Activated naive CD8-positive, alpha-beta T cell treated with anti-CD3 and anti-CD28 coated beads, Interleukin-2, amount 10 ng/mL, durations not matched to agents 7 days and 5 days (primary cell): ENCODE results near the gene ZNF236. TPM values are rescaled to one million over a fixed set of nuclear protein-coding genes. Genes with fewer than 3 reads are reported as not detected.
A peak's percentile ranks its signal among the peaks of the same experiment; 100 is the strongest.

ENCODE experiments used
- ATAC-seq: fragments of 150-1000 bp; cut with Tn5 transposase; one replicate; pipeline ENCODE4 v1.10.0; 2021; ENCODE audit warnings: low read depth, moderate library complexity
- POLR2A ChIA-PET: fragments of 350-600 bp; sonication (Branson Sonifier 250); formaldehyde crosslinking; loops from one replicate; lab custom pipeline; 2021; ENCODE audit warnings: antibody characterized with exemption; lab: Charles Lee
- DNase-seq: peaks from one replicate; pipeline ENCODE4 v3.0.0; 2021
- H3K27ac Mint-ChIP-seq: one replicate; pipeline ENCODE4 v1.8.0; 2022; ENCODE audit warnings: mild to moderate bottlenecking, mixed read lengths
- H3K27me3 Mint-ChIP-seq: one replicate; pipeline ENCODE4 v1.8.0; 2022; ENCODE audit warnings: mild to moderate bottlenecking, moderate library complexity, mixed read lengths
- H3K36me3 Mint-ChIP-seq: one replicate; pipeline ENCODE4 v1.8.0; 2021; ENCODE audit warnings: mild to moderate bottlenecking, mixed read lengths
- H3K4me1 Mint-ChIP-seq: one replicate; pipeline ENCODE4 v1.8.0; 2021; ENCODE audit warnings: mixed read lengths
- H3K4me3 Mint-ChIP-seq: one replicate; pipeline ENCODE4 v1.8.0; 2022; ENCODE audit warnings: mild to moderate bottlenecking, moderate library complexity, mixed read lengths
- H3K9me3 Mint-ChIP-seq: one replicate; pipeline ENCODE4 v1.8.0; 2021; ENCODE audit warnings: mixed read lengths
- total RNA-seq, 2 experiments: library from RNA; stranded (reverse); gene quantifications; one replicate each; pipeline ENCODE4 v1.2.3, GENCODE V29; 2021

Gene ZNF236
- total RNA-seq, 2 experiments from 2014 or later, result 23.7 to 25.5 TPM

DNA sequence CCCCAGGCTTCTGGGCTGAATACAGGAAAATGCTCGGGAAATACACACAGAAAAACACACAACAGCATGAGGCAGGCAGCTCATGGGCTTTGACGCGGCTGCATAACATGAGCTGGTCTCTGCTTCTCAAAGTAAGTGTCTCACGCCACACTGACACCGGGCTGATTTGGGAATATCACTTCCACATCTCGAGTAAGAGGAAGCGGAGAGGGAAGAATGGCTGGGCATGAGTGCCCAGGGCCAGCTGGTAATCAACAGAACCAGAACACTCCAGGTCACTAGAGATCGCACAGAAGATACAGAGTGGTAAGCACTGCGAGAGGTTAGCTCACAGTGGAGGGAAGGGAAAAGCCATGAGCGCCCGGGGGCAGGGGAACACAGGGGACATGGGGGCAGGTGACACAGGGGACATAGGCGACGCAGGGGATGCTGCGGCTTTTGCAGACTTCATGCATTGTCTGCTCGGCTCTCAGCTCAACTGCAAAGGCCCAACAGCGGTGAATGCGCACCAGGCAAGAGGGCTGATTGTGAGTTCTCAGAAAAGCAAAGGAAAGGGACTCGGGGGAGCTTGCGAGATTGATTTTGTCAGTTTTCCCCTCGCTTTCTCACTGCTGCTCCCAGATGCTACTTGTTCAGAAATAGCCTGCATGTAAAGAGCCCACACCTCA, 168.8 kb downstream of the ZNF236 start:
- ATAC-seq (no peak), DNase-seq (no peak)
- Mint-ChIP-seq H3K9me3 (no peaks in the 10 kb centered on the region), H3K4me3 (no peak overlapping the region), H3K36me3 (no peaks in the 10 kb centered on the region), H3K27me3 (peaks cover 7% of the 10 kb centered on the region), H3K4me1 (no peaks in the 10 kb centered on the region), H3K27ac (no peak overlapping the region)
- POLR2A ChIA-PET, result no interaction called here

DNA sequence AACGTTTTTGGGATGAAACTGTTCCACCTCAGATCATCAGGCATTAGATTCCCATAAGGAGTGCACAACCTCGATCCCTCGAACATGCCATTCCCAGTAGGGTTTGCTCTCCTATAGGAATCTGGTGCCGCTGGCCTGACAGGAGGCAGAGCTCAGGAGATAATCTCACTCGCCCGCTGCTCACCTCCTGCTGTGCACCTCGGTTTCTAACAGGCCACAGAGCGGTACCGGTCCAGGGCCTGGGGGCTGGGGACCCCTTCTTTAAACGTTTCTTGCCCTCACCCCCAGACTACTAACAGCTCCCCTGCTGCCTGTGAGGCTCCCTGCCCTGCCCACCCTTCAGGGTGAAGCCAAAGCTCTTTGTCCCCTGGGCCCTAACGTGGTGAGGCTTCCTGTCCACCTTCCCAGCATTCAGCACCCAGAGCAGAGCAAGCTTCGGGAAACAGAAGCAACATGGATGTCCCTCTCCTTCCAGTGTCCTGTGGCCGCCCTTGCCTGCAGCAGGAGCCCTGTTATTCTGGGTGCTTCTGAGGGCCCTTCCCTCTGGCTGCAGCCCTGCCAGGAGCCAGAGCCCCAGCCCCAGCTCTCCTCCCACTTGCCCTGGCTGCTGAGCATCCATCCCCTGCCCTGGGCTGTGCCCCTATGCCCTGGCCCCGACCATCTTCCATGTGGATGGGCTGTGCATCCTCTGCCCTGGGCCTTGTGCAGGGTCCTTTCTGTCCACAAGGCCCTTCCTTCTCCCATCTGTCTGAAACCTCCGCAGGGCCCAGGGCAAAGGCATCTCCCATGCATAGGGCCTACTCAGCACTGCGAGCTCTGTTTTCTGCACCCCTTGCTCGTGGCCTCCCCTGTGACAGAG, 170.1 kb downstream of the ZNF236 start:
- no peak overlapping the region for H3K4me3 Mint-ChIP-seq
- no peak for ATAC-seq
- POLR2A ChIA-PET, result no interaction called here

DNA sequence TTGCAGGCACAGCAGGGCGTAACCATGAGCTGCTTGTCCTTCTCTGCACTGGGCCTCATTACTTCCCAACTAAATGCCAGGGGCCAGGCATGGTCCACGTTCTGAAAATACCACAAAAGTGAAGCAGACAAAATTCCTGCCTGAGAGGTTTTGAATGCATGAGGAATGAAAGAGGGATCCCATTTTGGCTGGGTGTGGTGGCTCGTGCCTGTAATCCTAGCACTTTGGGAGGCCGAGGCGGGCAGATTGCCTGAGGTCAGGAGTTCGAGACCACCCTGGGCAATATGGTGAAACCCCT, 170.7 kb downstream of the ZNF236 start:
- H3K4me3 Mint-ChIP-seq, result no peak overlapping the region
- ATAC-seq, result no peak
- POLR2A ChIA-PET, result no interaction called here

More for the DNA sequence above, 170.1 kb downstream of the ZNF236 start:
- no peaks in the 10 kb centered on the region for H3K36me3 Mint-ChIP-seq
- H3K27me3 Mint-ChIP-seq, result peaks cover 7% of the 10 kb centered on the region
- H3K9me3 Mint-ChIP-seq, result no peaks in the 10 kb centered on the region
- H3K27ac Mint-ChIP-seq, result no peak overlapping the region
- no peaks in the 10 kb centered on the region for H3K4me1 Mint-ChIP-seq
- DNase-seq, result no peak

DNA sequence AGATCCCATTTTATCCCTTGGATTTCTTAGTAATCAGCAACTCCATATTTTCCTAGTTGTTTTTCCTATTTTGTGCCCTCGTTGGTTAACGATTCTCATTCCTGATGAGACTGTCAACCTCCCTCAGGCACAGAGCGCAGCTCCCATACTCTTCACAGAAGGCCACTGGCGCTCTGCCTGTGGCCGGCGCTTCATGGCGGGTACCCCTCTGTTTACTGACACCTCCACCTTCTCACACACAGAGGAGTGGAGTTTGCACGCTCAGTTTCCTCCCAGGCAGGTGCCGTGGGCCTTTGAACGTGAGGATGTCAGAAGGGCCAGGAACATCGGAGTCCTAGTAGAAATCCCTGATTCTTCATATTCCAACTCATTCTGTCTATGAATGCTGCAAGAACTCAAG, 171.2 kb downstream of the ZNF236 start:
- peaks cover 7% of the 10 kb centered on the region for H3K27me3 Mint-ChIP-seq
- ATAC-seq, result no peak
- POLR2A ChIA-PET, result no interaction called here

More for the DNA sequence above, 170.7 kb downstream of the ZNF236 start:
- Mint-ChIP-seq H3K4me1 (no peaks in the 10 kb centered on the region), H3K27me3 (peaks cover 7% of the 10 kb centered on the region), H3K27ac (no peak overlapping the region), H3K36me3 (no peaks in the 10 kb centered on the region), H3K9me3 (no peaks in the 10 kb centered on the region)
- no peak for DNase-seq

DNA sequence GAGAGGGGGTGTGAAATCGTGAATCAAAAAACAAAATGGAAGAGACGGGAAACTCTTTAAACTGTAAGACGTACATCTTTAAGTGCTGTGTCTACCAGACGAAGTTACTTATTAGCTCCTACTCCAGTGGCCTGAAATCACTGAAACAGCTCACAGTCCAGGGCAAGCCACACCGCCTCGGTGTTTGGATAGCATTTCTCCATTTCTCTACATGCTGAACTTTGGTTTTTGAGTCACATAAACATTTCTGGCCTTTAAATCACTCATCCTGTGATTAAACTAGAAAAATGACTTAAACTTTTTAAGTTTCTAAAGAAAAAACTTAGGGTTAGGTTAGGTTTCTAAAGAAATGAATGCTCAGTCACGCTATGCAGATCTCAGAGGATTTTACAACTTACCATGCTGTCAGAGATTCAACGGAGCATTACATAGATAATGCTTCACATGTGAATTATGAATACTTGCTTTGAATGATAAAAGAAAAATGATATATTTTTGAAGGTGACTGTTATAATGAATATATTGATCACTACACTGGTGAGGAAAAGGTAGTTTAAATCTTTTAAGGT, 171.8 kb downstream of the ZNF236 start:
- peaks cover 7% of the 10 kb centered on the region for H3K27me3 Mint-ChIP-seq
- POLR2A ChIA-PET, result interaction anchor here (0.6 kb wide), 1 partner anchor 137 kb away, joined by 3 read pairs; no protein-coding TSS in a partner anchor
- ATAC-seq, result no peak
- no peaks in the 10 kb centered on the region for H3K36me3 Mint-ChIP-seq
- H3K4me3 Mint-ChIP-seq, result no peak overlapping the region
- H3K9me3 Mint-ChIP-seq, result no peaks in the 10 kb centered on the region
- no peak overlapping the region for H3K27ac Mint-ChIP-seq
- no peaks in the 10 kb centered on the region for H3K4me1 Mint-ChIP-seq
- DNase-seq, result no peak

More for the DNA sequence above, 171.2 kb downstream of the ZNF236 start:
- Mint-ChIP-seq H3K36me3 (no peaks in the 10 kb centered on the region), H3K9me3 (no peaks in the 10 kb centered on the region), H3K27ac (no peak overlapping the region), H3K4me3 (no peak overlapping the region), H3K4me1 (no peaks in the 10 kb centered on the region)
- DNase-seq, result no peak

DNA sequence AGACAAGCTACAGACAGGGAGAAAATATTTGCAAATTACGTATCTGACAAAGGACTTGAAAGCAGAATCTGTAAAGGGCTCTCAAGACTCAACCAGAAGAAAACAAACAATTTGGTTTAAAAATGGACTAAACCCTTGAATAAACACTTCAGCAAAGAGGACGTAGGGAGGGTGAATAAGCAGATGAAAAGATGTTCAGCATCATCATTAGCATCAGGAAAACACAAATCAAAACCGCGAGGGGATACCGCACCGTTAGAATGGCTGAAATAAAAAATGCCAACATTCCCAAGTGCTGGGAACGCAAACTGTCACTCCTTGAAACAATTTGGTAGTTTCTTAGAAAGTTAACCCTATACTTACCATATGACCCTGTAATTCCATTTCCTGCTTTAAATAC, 173.5 kb downstream of the ZNF236 start:
- DNase-seq (no peak), ATAC-seq (no peak)
- no peak overlapping the region for H3K27ac Mint-ChIP-seq
- peaks cover 7% of the 10 kb centered on the region for H3K27me3 Mint-ChIP-seq
- H3K4me3 Mint-ChIP-seq, result no peak overlapping the region
- POLR2A ChIA-PET, result no interaction called here
- peaks cover 7% of the 10 kb centered on the region for H3K4me1 Mint-ChIP-seq
- H3K36me3 Mint-ChIP-seq, result no peaks in the 10 kb centered on the region
- no peaks in the 10 kb centered on the region for H3K9me3 Mint-ChIP-seq

DNA sequence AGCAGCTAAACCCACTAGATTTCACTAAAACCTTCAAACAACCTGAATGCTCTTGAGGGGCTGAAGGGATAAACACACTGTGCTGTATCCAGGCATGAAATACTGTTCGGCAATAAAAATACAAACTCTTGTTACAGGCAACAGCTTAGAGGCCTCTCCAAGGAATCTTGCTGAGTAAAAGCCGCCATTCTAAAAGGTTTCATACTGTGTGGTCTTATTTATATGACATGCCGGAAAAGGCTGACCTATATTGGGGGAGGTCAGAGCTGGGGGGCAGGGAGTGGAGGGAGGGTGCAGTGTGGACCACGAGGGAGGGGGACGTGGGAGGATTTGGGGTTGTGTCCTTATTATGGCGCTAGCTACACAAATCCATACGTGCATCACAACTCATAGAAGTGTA, 174.1 kb downstream of the ZNF236 start:
- peaks cover 7% of the 10 kb centered on the region for H3K27me3 Mint-ChIP-seq
- DNase-seq (no peak), ATAC-seq (no peak)
- H3K36me3 Mint-ChIP-seq, result no peaks in the 10 kb centered on the region
- H3K9me3 Mint-ChIP-seq, result no peaks in the 10 kb centered on the region
- POLR2A ChIA-PET, result no interaction called here
- no peak overlapping the region for H3K4me3 Mint-ChIP-seq
- no peak overlapping the region for H3K27ac Mint-ChIP-seq
- H3K4me1 Mint-ChIP-seq, result peaks cover 7% of the 10 kb centered on the region

DNA sequence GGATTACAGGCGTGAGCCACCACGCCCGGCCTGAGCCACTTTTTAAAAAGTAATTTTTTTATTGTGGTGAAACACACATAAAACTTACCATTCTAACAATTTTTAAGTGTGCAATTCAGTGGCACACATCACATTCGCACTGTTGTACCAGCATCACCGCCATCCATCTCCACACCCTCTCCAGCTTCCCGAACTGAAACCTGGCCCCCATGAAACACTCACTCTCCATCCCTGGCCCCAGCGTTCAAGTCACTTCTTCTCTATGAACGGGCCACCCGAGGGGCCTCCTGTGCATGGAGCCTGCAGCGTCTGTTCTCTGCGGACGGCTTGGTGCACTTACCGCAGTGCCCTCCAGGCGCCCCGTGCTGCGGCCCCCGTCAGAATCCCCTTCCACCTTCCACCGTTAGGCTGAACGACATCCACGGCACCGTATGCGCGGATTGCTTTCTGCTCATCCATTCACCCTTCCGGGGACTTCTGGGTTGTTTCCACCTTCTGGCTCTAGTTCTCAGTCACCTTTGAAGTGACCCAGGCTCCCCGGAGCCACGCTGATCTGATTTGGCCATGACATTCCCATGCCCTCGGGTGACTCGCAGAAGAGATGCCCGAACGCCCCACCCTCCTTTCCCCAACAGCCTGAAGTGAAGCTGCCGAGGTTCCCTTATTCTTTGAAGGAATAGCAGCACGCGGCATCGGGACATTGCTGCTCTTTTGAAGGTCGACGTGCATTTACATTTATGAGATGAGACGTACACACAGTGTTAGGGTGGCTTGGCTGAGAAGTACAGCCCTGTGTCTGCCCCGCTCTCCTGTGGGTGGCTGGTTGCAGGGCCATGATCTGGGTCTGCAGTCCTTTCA, 175.8 kb downstream of the ZNF236 start:
- POLR2A ChIA-PET, result no interaction called here
- Mint-ChIP-seq H3K27me3 (peaks cover 7% of the 10 kb centered on the region), H3K36me3 (no peaks in the 10 kb centered on the region), H3K9me3 (no peaks in the 10 kb centered on the region), H3K4me3 (no peak overlapping the region), H3K27ac (no peak overlapping the region), H3K4me1 (peaks cover 7% of the 10 kb centered on the region)
- no peak for ATAC-seq
- DNase-seq, result no peak

DNA sequence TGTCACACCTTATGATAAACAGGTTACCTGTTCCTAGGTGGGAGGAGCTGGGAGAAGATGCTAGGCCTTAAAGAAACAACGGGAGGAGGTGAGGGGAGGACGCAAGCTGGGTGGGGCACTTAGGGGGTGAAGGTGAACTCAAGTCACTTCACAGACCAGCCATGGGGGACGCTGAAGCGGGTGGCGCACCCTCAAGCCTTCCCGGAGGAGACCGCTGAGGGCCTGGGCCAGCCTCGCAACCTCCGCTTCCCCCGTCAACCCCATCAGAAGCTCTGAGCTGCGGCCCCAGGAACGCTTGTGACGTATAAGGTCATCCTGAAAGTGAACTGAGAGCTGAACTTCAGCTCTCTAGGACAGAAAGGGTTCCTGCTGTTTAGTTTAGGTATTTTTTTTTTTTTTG, 176.7 kb downstream of the ZNF236 start:
- Mint-ChIP-seq H3K27ac (no peak overlapping the region), H3K4me3 (no peak overlapping the region), H3K36me3 (no peaks in the 10 kb centered on the region), H3K4me1 (peaks cover 12% of the 10 kb centered on the region), H3K9me3 (no peaks in the 10 kb centered on the region), H3K27me3 (peaks cover 7% of the 10 kb centered on the region)
- DNase-seq (no peak), ATAC-seq (no peak)
- POLR2A ChIA-PET, result no interaction called here

DNA sequence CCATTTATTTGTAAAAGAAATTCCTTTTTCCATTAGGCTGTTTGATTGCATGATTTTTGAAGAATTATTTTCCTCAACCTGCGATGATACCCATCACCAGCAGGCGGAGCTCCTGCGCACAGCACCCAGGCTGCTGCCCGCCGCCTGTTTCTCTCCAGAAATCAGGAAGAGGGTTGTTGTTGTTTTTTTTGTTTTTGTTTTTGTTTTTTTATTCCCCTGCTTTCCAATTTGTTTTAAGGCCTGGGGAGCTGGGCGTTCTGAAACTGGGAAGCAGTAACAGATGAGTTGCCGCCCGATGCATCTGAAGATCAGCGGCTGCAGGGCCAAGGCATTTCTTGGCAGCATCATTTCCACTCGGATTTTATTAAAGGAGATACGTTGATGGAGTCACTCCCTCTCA, 178.2 kb downstream of the ZNF236 start:
- no peak overlapping the region for H3K4me3 Mint-ChIP-seq
- peaks cover 22% of the 10 kb centered on the region for H3K4me1 Mint-ChIP-seq
- POLR2A ChIA-PET, result interaction anchor here (2.4 kb wide), 1 partner anchor 54 kb away, joined by 12 read pairs; no protein-coding TSS in a partner anchor
- no peaks in the 10 kb centered on the region for H3K36me3 Mint-ChIP-seq
- ATAC-seq (no peak), DNase-seq (peak; percentile 63)
- no peak overlapping the region for H3K27ac Mint-ChIP-seq
- H3K27me3 Mint-ChIP-seq, result peaks cover 2% of the 10 kb centered on the region
- H3K9me3 Mint-ChIP-seq, result no peaks in the 10 kb centered on the region

DNA sequence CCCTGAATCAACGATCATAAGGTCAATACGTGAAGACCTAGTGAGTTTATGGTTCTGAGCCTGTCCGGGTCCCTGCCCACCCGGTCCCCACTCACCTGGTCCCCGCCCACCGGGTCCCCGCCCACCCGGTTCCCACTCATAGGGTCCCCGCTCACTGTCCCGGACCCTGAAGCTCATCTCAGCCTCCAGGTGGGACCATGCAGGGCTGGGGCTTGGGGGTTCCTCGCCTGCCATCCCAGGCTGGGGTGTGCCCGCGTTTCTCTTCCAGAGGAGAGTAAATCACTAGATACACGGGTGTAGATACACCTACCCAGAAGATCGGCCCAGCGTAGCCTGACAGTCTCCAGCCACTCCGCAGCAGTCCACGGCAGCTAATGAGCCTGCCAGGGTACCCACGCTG, 178.7 kb downstream of the ZNF236 start:
- H3K4me1 Mint-ChIP-seq, result peaks cover 22% of the 10 kb centered on the region
- H3K36me3 Mint-ChIP-seq, result peaks cover 2% of the 10 kb centered on the region
- no peaks in the 10 kb centered on the region for H3K27me3 Mint-ChIP-seq
- H3K4me3 Mint-ChIP-seq, result no peak overlapping the region
- H3K9me3 Mint-ChIP-seq, result no peaks in the 10 kb centered on the region
- no peak for ATAC-seq
- DNase-seq, result no peak
- POLR2A ChIA-PET, result interaction anchor here (2.4 kb wide), 1 partner anchor 54 kb away, joined by 12 read pairs; no protein-coding TSS in a partner anchor
- H3K27ac Mint-ChIP-seq, result no peak overlapping the region

DNA sequence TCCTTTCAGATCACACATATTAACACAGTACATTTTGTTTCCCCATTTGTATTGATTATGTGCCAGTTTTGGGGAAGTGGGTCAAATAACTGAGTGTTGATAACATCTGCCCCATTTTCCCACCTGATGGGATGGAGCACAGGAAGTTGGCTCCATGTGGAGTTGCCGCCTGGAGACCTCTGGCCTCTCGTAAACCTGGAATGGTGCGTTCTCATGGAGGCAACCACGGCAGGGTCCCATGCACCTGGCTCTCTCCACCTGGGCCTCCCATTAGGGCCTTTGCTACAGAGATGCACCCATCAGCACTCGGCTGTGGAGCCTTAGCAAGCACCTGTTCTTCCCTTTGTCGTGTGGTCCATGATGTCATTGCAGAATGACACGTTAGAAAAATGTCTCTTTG, 179.6 kb downstream of the ZNF236 start:
- H3K27ac Mint-ChIP-seq, result no peak overlapping the region
- ATAC-seq, result no peak

DNA sequence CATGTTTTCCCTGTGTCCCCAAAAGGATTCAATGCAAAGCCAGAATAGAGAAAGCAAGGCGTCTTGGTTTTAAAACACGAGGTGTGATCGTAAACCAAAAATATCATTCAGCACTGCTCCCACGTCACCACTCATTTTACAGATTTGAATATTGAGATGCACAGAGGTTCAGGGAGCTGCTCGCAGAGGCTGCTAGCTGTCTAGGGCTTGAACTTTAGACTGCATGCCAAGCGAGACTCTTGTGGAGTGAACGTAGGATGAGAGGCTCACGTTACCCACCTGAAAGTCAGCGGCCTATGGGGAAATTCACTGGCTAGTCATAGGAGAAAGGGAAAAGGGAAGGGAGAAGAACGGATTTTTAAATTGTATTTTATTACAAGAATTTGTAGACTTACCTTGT, 180.1 kb downstream of the ZNF236 start:
- peaks cover 4% of the 10 kb centered on the region for H3K36me3 Mint-ChIP-seq
- H3K27ac Mint-ChIP-seq, result no peak overlapping the region
- H3K4me3 Mint-ChIP-seq, result no peak overlapping the region
- DNase-seq (no peak), ATAC-seq (no peak)
- H3K4me1 Mint-ChIP-seq, result peaks cover 23% of the 10 kb centered on the region
- POLR2A ChIA-PET, result interaction anchor here (0.8 kb wide), 1 partner anchor 67 kb away, joined by 3 read pairs; no protein-coding TSS in a partner anchor
- H3K9me3 Mint-ChIP-seq, result no peaks in the 10 kb centered on the region
- no peaks in the 10 kb centered on the region for H3K27me3 Mint-ChIP-seq

More for the DNA sequence above, 179.6 kb downstream of the ZNF236 start:
- no peak overlapping the region for H3K4me3 Mint-ChIP-seq
- DNase-seq, result no peak
- peaks cover 2% of the 10 kb centered on the region for H3K36me3 Mint-ChIP-seq
- POLR2A ChIA-PET, result interaction anchor here (2.4 kb wide), 1 partner anchor 53 kb away, joined by 12 read pairs; no protein-coding TSS in a partner anchor
- H3K27me3 Mint-ChIP-seq, result no peaks in the 10 kb centered on the region
- H3K9me3 Mint-ChIP-seq, result no peaks in the 10 kb centered on the region
- H3K4me1 Mint-ChIP-seq, result peaks cover 22% of the 10 kb centered on the region
